Psoas muscle (tissue), 8 donors: Measurements from ENCODE around the gene ACVR1B. TPM values are rescaled to one million over a fixed set of nuclear protein-coding genes. Genes with fewer than 3 reads are reported as not detected.

Experiments used
- ATAC-seq, 4 donors: fragments of 200-7000 bp; cut with Tn5 transposase; one replicate each; pipeline ENCODE4 v1.9.1; 2020; ENCODE audit warnings: moderate library complexity in 3 of 4, mild to moderate bottlenecking in 2 of 4
- DNase-seq, 2 donors: peaks; one replicate each; pipeline ENCODE4 v3.0.0-alpha.2; 2020
- H3K27ac ChIP-seq: fragments of 200-600 bp; one replicate; pipeline ENCODE4 v1.8.0; 2022
- H3K27me3 ChIP-seq, 3 donors: fragments of 200-600 bp in 1 of 3; one replicate each; pipeline versions ENCODE4 v1.6.1 to v1.8.0; 2013 to 2022; ENCODE audit warnings: low read length in 2 of 3, mild to moderate bottlenecking in 2 of 3, moderate library complexity in 1 of 3; ENCODE audit not compliant: insufficient read depth in 3 of 3
- H3K36me3 ChIP-seq, 2 donors: fragments of 200-600 bp in 1 of 2; one replicate each; pipeline versions ENCODE4 v1.6.1 to v1.8.0; 2013 to 2022; ENCODE audit warnings: low read depth in 1 of 2, mild to moderate bottlenecking in 1 of 2, moderate library complexity in 1 of 2; ENCODE audit not compliant: insufficient read depth in 1 of 2
- H3K4me1 ChIP-seq: fragments of 200-600 bp; one replicate; pipeline ENCODE4 v1.8.0; 2022
- H3K4me3 ChIP-seq: fragments of 200-600 bp; one replicate; pipeline ENCODE4 v1.8.0; 2022; ENCODE audit warnings: mild to moderate bottlenecking
- H3K9me3 ChIP-seq: fragments of 200-600 bp; one replicate; pipeline ENCODE4 v1.8.0; 2022
- CTCF ChIP-seq: fragments of 200-600 bp; IDR thresholded peaks from one replicate; pipeline ENCODE4 v1.8.0; 2022; ENCODE audit warnings: antibody characterized with exemption
- WGBS, 3 donors: extraction: QIAGEN DNeasy Blood & Tissue Kit; methylation state at CpG; one replicate each; pipeline versions ENCODE4 v1.1.6 to v1.1.7; 2013; 5-methylcytosine and 5-hydroxymethylcytosine counted together
- intact Hi-C, 2 donors: fragments of 100-400 bp; cut with DNase I; formaldehyde crosslinking; loops; one replicate each; pipeline versions ENCODE4 v1.11.0 to v1.14.2; 2022
- polyA plus RNA-seq, 3 donors: library from polyadenylated mRNA; stranded (reverse); fragments of 200-250 nt; gene quantifications; one replicate each; pipeline ENCODE4 v1.2.3, GENCODE V29; 2013
- total RNA-seq, 4 donors: library from RNA; stranded (reverse); fragmentation: NEBNext Ultra II Directional in 2 of 4; extraction: Animal tissue kit (Norgen Biotek cat#: 25700) in 2 of 4; gene quantifications; one replicate each; pipeline versions ENCODE4 v1.2.1 to v1.2.4, GENCODE V29; 2021 to 2023
- donor health status: healthy with polysubstance abuse.
- donor health status: DM: no; HTN: no; CAD: no; lungs with moderate emphysema.
- donor health status: Bipolar disorder and iron deficiency.
- donor health status: healthy.
- donor health status: DM: yes; HTN: yes; CAD: no.
- donor health status: DM: no; HTN: no; CAD: no.
- donor health status: DM: no; HTN: no; CAD: no.
- donor health status: DM: yes; HTN: yes; CAD: no.

Gene ACVR1B
- total and polyA plus RNA-seq, 7 donors, result 5.8 to 16.6 (median 12.7) TPM

GRCh38 chr12:51973560-51973959, 22.1 kb downstream of the ACVR1B start:
- Histone ChIP-seq H3K4me1 (peaks cover 41% of the 10 kb centered on the region), H3K27ac (peak overlapping the region; percentile 33), H3K36me3 (peaks cover 5 to 34% of the 10 kb centered on the region in 2 donors), H3K27me3 (no peaks in the 10 kb centered on the region), H3K4me3 (no peak overlapping the region), H3K9me3 (no peaks in the 10 kb centered on the region)
- no peak for TF ChIP-seq CTCF
- ATAC-seq (peak; percentile 19 to 60 (median 25)), DNase-seq (no peak)
- intact Hi-C loops, result no loop called here
- WGBS, 3 donors, result 53 to 70% (median 56%) methylated on average over 4 of the region's 4 CpGs

- H3K36me3 ChIP-seq, result peaks cover 5 to 41% of the 10 kb centered on the region in 2 donors
- H3K27ac ChIP-seq, result no peak overlapping the region
- DNase-seq (no peak), ATAC-seq (no peak)
- 67 to 72% (median 68%) methylated on average over 2 of the region's 2 CpGs for WGBS, 3 donors
- no peak overlapping the region for H3K4me3 ChIP-seq
- peaks cover 41% of the 10 kb centered on the region for H3K4me1 ChIP-seq
- intact Hi-C loops, result loop anchor here in 1 of 2 donors (5.0 kb wide), 1 partner anchor 32 kb away; no protein-coding TSS in a partner anchor
- no peak for TF ChIP-seq CTCF
- no peaks in the 10 kb centered on the region for H3K9me3 ChIP-seq
- H3K27me3 ChIP-seq, result no peaks in the 10 kb centered on the region
These were observed 23.1 kb downstream of the ACVR1B start for GRCh38 chr12:51974646-51975045.

- intact Hi-C loops, result loop anchor here in 1 of 2 donors (5.0 kb wide), 1 partner anchor 33 kb away; no protein-coding TSS in a partner anchor
- H3K36me3 ChIP-seq, result peaks cover 5 to 41% of the 10 kb centered on the region in 2 donors
- no peaks in the 10 kb centered on the region for H3K27me3 ChIP-seq
- no peak for TF ChIP-seq CTCF
- no peak for ATAC-seq
- H3K27ac ChIP-seq, result no peak overlapping the region
- no peak overlapping the region for H3K4me3 ChIP-seq
- WGBS, 3 donors, result 83 to 90% (median 85%) methylated on average over 8 of the region's 8 CpGs
- no peaks in the 10 kb centered on the region for H3K9me3 ChIP-seq
- DNase-seq, result no peak
- H3K4me1 ChIP-seq, result peaks cover 41% of the 10 kb centered on the region
These were observed 23.7 kb downstream of the ACVR1B start for GRCh38 chr12:51975196-51975595.

GRCh38 chr12:51976376-51977160, 25.1 kb downstream of the ACVR1B start:
- Histone ChIP-seq H3K27me3 (no peaks in the 10 kb centered on the region), H3K27ac (no peak overlapping the region), H3K36me3 (peaks cover 5 to 51% of the 10 kb centered on the region in 2 donors), H3K9me3 (no peaks in the 10 kb centered on the region), H3K4me3 (no peak overlapping the region), H3K4me1 (peaks cover 32% of the 10 kb centered on the region)
- DNase-seq (no peak), ATAC-seq (peak in 1 of 4 donors; percentile 56)
- intact Hi-C loops, result loop anchor here in 1 of 2 donors (5.0 kb wide), 1 partner anchor 34 kb away; no protein-coding TSS in a partner anchor
- TF ChIP-seq CTCF, result no peak
- whole genome bisulfite sequencing, 3 donors, result 93 to 95% (median 94%) methylated on average over 10 of the region's 10 CpGs
